ENCODE data around the gene TSPYL4.

- no peak for TF ChIP-seq CTCF (optimal IDR thresholded peaks at IDR 0.05 in 1 of 3, IDR thresholded peaks at IDR 0.05 in 1 of 3, conservative IDR thresholded peaks at IDR 0.05 in 1 of 3; ENCODE audit: extremely low read depth in 1 of 3, insufficient read depth in 2 of 3, low read length in 3 of 3)
- no peak for TF ChIP-seq EZH2 (IDR thresholded peaks at IDR 0.05; ENCODE audit: low read length)
These were observed 24.6 kb upstream of the TSPYL4 start for GRCh38 chr6:116278481-116278829.
